Loucy (cell line): Measurements from ENCODE around the gene PDZD7.

Source experiments
- EZH2phosphoT487 ChIP-seq: fragments of 200-600 bp; IDR thresholded peaks from 2 replicates; pipeline ENCODE4 v1.6.1; 2018; ENCODE audit warnings: antibody characterized with exemption, mild to moderate bottlenecking, moderate library complexity, borderline replicate concordance
- TF ChIP-seq, protein P1 (sequence below): fragments of 200-600 bp; sonication (generic); conservative IDR thresholded peaks from 2 replicates; pipeline ENCODE4 v1.5.1; 2014; ENCODE audit warnings: mild to moderate bottlenecking, antibody characterized with exemption, low read length

DNA sequence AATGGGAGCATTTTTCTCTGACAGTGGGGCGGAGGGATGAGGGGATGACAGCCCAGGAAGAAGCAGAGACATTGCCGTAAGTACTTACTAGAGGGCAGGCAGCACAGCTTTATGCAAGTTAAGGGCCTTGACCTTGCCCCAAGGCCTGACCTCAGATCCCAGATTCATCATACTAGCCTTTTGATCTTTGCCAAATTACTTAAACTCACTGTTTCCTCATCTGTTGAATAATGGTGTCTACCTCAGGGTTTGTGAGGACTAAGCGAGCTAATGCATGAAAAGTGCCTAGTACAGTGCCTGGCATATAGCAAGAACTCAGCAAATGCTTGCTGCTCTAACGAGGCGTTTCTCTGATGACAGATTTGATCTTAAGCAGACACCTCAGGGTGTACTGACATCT lies 65.1 kb downstream of the PDZD7 start:
- TF ChIP-seq, protein P1, sequence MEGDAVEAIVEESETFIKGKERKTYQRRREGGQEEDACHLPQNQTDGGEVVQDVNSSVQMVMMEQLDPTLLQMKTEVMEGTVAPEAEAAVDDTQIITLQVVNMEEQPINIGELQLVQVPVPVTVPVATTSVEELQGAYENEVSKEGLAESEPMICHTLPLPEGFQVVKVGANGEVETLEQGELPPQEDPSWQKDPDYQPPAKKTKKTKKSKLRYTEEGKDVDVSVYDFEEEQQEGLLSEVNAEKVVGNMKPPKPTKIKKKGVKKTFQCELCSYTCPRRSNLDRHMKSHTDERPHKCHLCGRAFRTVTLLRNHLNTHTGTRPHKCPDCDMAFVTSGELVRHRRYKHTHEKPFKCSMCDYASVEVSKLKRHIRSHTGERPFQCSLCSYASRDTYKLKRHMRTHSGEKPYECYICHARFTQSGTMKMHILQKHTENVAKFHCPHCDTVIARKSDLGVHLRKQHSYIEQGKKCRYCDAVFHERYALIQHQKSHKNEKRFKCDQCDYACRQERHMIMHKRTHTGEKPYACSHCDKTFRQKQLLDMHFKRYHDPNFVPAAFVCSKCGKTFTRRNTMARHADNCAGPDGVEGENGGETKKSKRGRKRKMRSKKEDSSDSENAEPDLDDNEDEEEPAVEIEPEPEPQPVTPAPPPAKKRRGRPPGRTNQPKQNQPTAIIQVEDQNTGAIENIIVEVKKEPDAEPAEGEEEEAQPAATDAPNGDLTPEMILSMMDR, result no peak
- no peak for TF ChIP-seq EZH2phosphoT487
